IMR-90 (cell line): ENCODE results near the gene EGFR. TPM values are rescaled to one million over a fixed set of nuclear protein-coding genes. Genes with fewer than 3 reads are reported as not detected.

ENCODE experiments used
- ATAC-seq: fragments of 200-7000 bp; cut with Tn5 transposase; 2 replicates; pipeline ENCODE4 v1.9.1; 2020; ENCODE audit warnings: low read depth, mild to moderate bottlenecking, moderate library complexity
- BruUV-seq: library from RNA; stranded (reverse); fragments of 400-500 nt; replicated peaks from 2 replicates; lab custom pipeline; 2021; lab: Mats Ljungman, UMichigan
- CTCF ChIA-PET: fragments of 300-600 bp; formaldehyde crosslinking; extraction: SDS; loops from one replicate; lab custom pipeline; 2021; ENCODE audit warnings: antibody characterized with exemption; lab: Yijun Ruan, JAX
- POLR2A ChIA-PET: fragments of 300-600 bp; sonication (Branson Sonifier 250); formaldehyde crosslinking; loops from one replicate; lab custom pipeline; 2022; ENCODE audit warnings: antibody characterized with exemption; ENCODE audit not compliant: unreplicated experiment; lab: Charles Lee
- DNase-seq: peaks from one replicate; pipeline ENCODE4 v3.0.0; 2013
- H2AFZ ChIP-seq: replicated peaks from 2 replicates; pipeline ENCODE3; 2013; ENCODE audit warnings: low read length, mild to moderate bottlenecking; ENCODE audit not compliant: poor library complexity
- H2AK5ac ChIP-seq: 2 replicates; pipeline ENCODE4 v1.6.1; 2013; ENCODE audit warnings: low read depth, low read length, inconsistent platforms
- H2AK9ac ChIP-seq: replicated peaks from 2 replicates; pipeline ENCODE3; 2013; ENCODE audit warnings: mild to moderate bottlenecking, low read depth, low read length, moderate library complexity; ENCODE audit not compliant: poor library complexity
- H2BK120ac ChIP-seq: 2 replicates; pipeline ENCODE4 v1.6.1; 2013; ENCODE audit warnings: low read depth, low read length, inconsistent platforms
- H2BK15ac ChIP-seq: 3 replicates; pipeline ENCODE4 v1.6.1; 2013; ENCODE audit warnings: low read depth, low read length, inconsistent platforms
- H2BK20ac ChIP-seq: 2 replicates; pipeline ENCODE4 v1.6.1; 2013; ENCODE audit warnings: low read depth, mild to moderate bottlenecking, inconsistent platforms, low read length, moderate library complexity
- H2BK5ac ChIP-seq: 2 replicates; pipeline ENCODE4 v1.6.1; 2013; ENCODE audit warnings: mild to moderate bottlenecking, low read depth, low read length, inconsistent platforms; ENCODE audit not compliant: poor library complexity, severe bottlenecking
- H3K14ac ChIP-seq: replicated peaks from 2 replicates; pipeline ENCODE4 v1.6.1; 2013; ENCODE audit warnings: low read depth, low read length, inconsistent platforms
- H3K18ac ChIP-seq: 2 replicates; pipeline ENCODE4 v1.6.1; 2013; ENCODE audit warnings: low read depth, low read length, control low read depth
- H3K23ac ChIP-seq: 2 replicates; pipeline ENCODE4 v1.6.1; 2013; ENCODE audit warnings: low read depth, low read length, inconsistent platforms
- H3K27ac ChIP-seq: 2 replicates; pipeline ENCODE4 v1.5.1; 2013; ENCODE audit warnings: mild to moderate bottlenecking, control low read depth, low read length; ENCODE audit not compliant: insufficient read depth
- H3K27me3 ChIP-seq: 2 replicates; pipeline ENCODE4 v1.6.1; 2013; ENCODE audit warnings: low read length; ENCODE audit not compliant: control insufficient read depth, insufficient read depth
- H3K36me3 ChIP-seq: 2 replicates; pipeline ENCODE4 v1.6.1; 2013; ENCODE audit warnings: low read length, mixed read lengths; ENCODE audit not compliant: control insufficient read depth, insufficient read depth
- H3K4ac ChIP-seq: 2 replicates; pipeline ENCODE4 v1.6.1; 2013; ENCODE audit warnings: low read depth, low read length, inconsistent platforms
- H3K4me1 ChIP-seq: 2 replicates; pipeline ENCODE4 v1.6.1; 2013; ENCODE audit warnings: low read length, mixed read lengths; ENCODE audit not compliant: control insufficient read depth, insufficient read depth
- H3K4me2 ChIP-seq: 2 replicates; pipeline ENCODE4 v1.6.1; 2013; ENCODE audit warnings: low read depth, mild to moderate bottlenecking, control low read depth, low read length, moderate library complexity
- H3K4me3 ChIP-seq: 2 replicates; pipeline ENCODE4 v1.5.1; 2013; ENCODE audit warnings: low read depth, mild to moderate bottlenecking, control low read depth, low read length, moderate library complexity; ENCODE audit not compliant: insufficient read depth
- H3K56ac ChIP-seq: 2 replicates; pipeline ENCODE4 v1.6.1; 2013; ENCODE audit warnings: low read length, inconsistent platforms; ENCODE audit not compliant: insufficient read depth; ENCODE audit errors: extremely low read depth
- H3K79me1 ChIP-seq, 2 experiments: 2 replicates each; pipeline ENCODE4 v1.6.1; 2013; ENCODE audit warnings: low read length in 2 of 2, inconsistent platforms in 1 of 2, low read depth in 1 of 2
- H3K9ac ChIP-seq: 2 replicates; pipeline ENCODE4 v1.6.1; 2013; ENCODE audit warnings: low read depth, low read length, control low read depth
- H3K9me1 ChIP-seq: 2 replicates; pipeline ENCODE4 v1.6.1; 2013; ENCODE audit warnings: low read length, inconsistent platforms; ENCODE audit not compliant: insufficient read depth
- H3K9me3 ChIP-seq: 2 replicates; pipeline ENCODE4 v1.6.1; 2013; ENCODE audit warnings: low read length; ENCODE audit not compliant: control insufficient read depth, insufficient read depth
- H4K20me1 ChIP-seq: 2 replicates; pipeline ENCODE4 v1.6.1; 2013; ENCODE audit warnings: low read length, inconsistent platforms; ENCODE audit not compliant: insufficient read depth
- H4K5ac ChIP-seq: 2 replicates; pipeline ENCODE4 v1.6.1; 2013; ENCODE audit warnings: mild to moderate bottlenecking, low read depth, low read length, control low read depth
- H4K8ac ChIP-seq, 2 experiments: 2 replicates each; pipeline ENCODE4 v1.6.1; 2013; ENCODE audit warnings: low read depth in 2 of 2, low read length in 2 of 2, control low read depth in 1 of 2, inconsistent platforms in 1 of 2
- H4K91ac ChIP-seq: 2 replicates; pipeline ENCODE4 v1.6.1; 2013; ENCODE audit warnings: low read depth, low read length, inconsistent platforms; ENCODE audit not compliant: insufficient read depth
- BHLHE40 ChIP-seq: fragments of 150-350 bp; IDR thresholded peaks from 2 replicates; pipeline ENCODE4 v1.6.1; 2016; ENCODE audit warnings: mild to moderate bottlenecking, low read depth, low read length
- CEBPB ChIP-seq: IDR thresholded peaks from 2 replicates; pipeline ENCODE4 v1.6.1; 2012; ENCODE audit warnings: low read depth, low read length, improper control_type of control experiment
- CHD1 ChIP-seq: IDR thresholded peaks from 2 replicates; pipeline ENCODE4 v1.6.1; 2012; ENCODE audit warnings: low read depth, low read length, improper control_type of control experiment
- ELK1 ChIP-seq: fragments of 150-350 bp; IDR thresholded peaks from 2 replicates; pipeline ENCODE4 v1.6.1; 2016; ENCODE audit warnings: low read depth, mild to moderate bottlenecking, low read length, moderate library complexity, borderline replicate concordance
- FOS ChIP-seq: fragments of 150-350 bp; IDR thresholded peaks from 2 replicates; pipeline ENCODE4 v1.6.1; 2016; ENCODE audit warnings: low read depth, low read length
- MAFK ChIP-seq: IDR thresholded peaks from 2 replicates; pipeline ENCODE4 v1.6.1; 2012; ENCODE audit warnings: low read depth, low read length, improper control_type of control experiment
- MXI1 ChIP-seq: IDR thresholded peaks from 2 replicates; pipeline ENCODE4 v1.6.1; 2012; ENCODE audit warnings: low read depth, mild to moderate bottlenecking, low read length, moderate library complexity, borderline replicate concordance
- POLR2A ChIP-seq: IDR thresholded peaks from 2 replicates; pipeline ENCODE4 v1.6.1; 2012; ENCODE audit warnings: mild to moderate bottlenecking, low read depth, low read length
- RAD21 ChIP-seq: IDR thresholded peaks from 2 replicates; pipeline ENCODE4 v1.6.1; 2012; ENCODE audit warnings: low read length, improper control_type of control experiment
- RFX5 ChIP-seq: IDR thresholded peaks from 2 replicates; pipeline ENCODE4 v1.8.0; 2012; ENCODE audit warnings: low read depth, mild to moderate bottlenecking, low read length, moderate library complexity
- SMC3 ChIP-seq: fragments of 150-350 bp; IDR thresholded peaks from 2 replicates; pipeline ENCODE4 v1.6.1; 2016; ENCODE audit warnings: low read depth, mild to moderate bottlenecking, antibody characterized with exemption, low read length, moderate library complexity
- WGBS, 2 experiments: methylation state at CpG; one replicate each; pipeline versions ENCODE4 v1.1.5 to v1.1.7; 2013; ENCODE audit warnings: missing lambda C conversion rate in 2 of 2; ENCODE audit not compliant: insufficient read length in 1 of 2; ENCODE audit errors: extremely low coverage in 2 of 2; 5-methylcytosine and 5-hydroxymethylcytosine counted together
- dilution Hi-C: fragments of 300-500 bp; cut with HindIII; formaldehyde crosslinking; loops from one replicate; pipeline ENCODE4 v1.14.3; 2018; ENCODE audit warnings: low sequenced_read_pairs; ENCODE audit not compliant: unreplicated experiment
- in situ Hi-C: fragments of 300-500 bp; cut with MboI; formaldehyde crosslinking; loops from 3 replicates; pipeline ENCODE4 v1.14.3; 2019; ENCODE audit warnings: low sequenced_read_pairs, inconsistent platforms, mixed read lengths
- intact Hi-C: fragments of 100-400 bp; cut with micrococcal nuclease; formaldehyde crosslinking; loops from 2 replicates; pipeline ENCODE4 v1.10.0; 2022
- polyA plus RNA-seq, 3 experiments: library from polyadenylated mRNA; depleted of rRNA; stranded (reverse); fragments of >200 nt; gene quantifications; 2 replicates each; pipeline ENCODE4 v1.2.3, GENCODE V29; 2012; ENCODE audit warnings: low replicate concordance in 1 of 3
- total RNA-seq: library from RNA; depleted of rRNA; stranded (reverse); fragments of >200 nt; gene quantifications from 2 replicates; pipeline ENCODE4 v1.2.3, GENCODE V29; 2012
- TF ChIP-seq, protein P1 (sequence below): fragments of 150-350 bp; IDR thresholded peaks from 2 replicates; pipeline ENCODE4 v1.6.1; 2017; ENCODE audit warnings: mild to moderate bottlenecking, antibody characterized with exemption, low read length, low read depth

EGFR gene
- total and polyA plus RNA-seq, 2 of the 4 experiments (the other 2 are of a cell fraction): 36.9 to 60.4 TPM

DNA sequence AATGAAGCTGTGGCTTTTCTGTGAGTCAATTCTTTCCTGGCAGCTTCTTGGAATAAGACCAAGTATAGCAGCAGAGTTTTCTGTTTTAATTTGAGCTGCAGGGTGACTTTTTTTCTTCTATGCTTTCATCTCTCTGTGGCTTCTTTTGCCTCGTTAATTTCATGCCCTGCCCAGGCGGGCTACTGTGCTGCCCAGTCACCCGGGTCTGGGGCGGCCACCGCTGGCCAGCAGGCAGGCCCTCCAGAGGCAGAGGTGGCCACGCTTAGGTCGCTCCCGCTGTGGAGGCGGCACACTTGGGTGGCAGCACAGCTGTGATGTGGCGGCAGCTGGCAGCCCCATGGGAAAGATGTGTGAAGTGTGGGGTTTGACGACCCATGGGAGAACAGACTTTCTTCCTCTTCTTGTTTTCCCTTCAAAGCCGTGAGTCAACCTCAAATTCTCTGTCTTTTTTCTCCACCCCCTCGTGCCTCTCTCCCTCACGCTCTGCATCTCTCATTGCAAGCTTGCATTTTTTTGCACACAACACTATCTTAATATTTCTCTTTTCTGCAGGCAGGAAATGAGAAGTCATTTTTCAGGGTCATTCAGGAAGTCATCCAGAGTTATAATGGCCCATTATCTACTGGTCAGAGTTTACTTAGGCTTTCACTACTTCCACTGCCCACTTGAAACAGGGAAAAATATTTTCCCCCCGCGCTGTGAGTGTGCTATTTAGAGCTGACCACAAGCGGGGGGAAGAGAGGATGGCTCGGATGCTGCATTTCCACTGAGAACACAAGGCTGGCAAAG, 67.8 kb downstream of the EGFR start:
- Histone ChIP-seq H4K5ac (peak overlapping the region; percentile 82), H2AK9ac (peak overlapping the region; percentile 88), H3K27ac (peak overlapping the region; percentile 99), H3K9me1 (peaks cover 39% of the 10 kb centered on the region), H3K4me3 (peak overlapping the region; percentile 41), H3K36me3 (peaks cover 5% of the 10 kb centered on the region), H2BK5ac (peak overlapping the region; percentile 99), H3K9ac (peak overlapping the region; percentile 62), H3K56ac (peak overlapping the region; percentile 35; the same call in 1 of the 2 replicates), H3K4ac (peak overlapping the region; percentile 92), H2BK120ac (peak overlapping the region; percentile 87), H3K9me3 (no peaks in the 10 kb centered on the region), H3K27me3 (no peaks in the 10 kb centered on the region), H3K18ac (peak overlapping the region; percentile 75; the same call in 1 of the 2 replicates), H3K23ac (peak overlapping the region; percentile 83; the same call in 1 of the 2 replicates), H2BK15ac (no peak overlapping the region), H3K14ac (0 out of 2 replicates have a peak overlapping the region, but pooled peaks have one; percentile 32), H3K4me2 (peak overlapping the region; percentile 90), H4K91ac (peak overlapping the region; percentile 85), H2BK20ac (0 out of 2 replicates have a peak overlapping the region, but pooled peaks have one; percentile 52), H3K4me1 (peaks cover 40% of the 10 kb centered on the region), H3K79me1 (peaks cover 55 to 88% of the 10 kb centered on the region in 2 experiments), H4K20me1 (peaks cover 19% of the 10 kb centered on the region; the same call in 1 of the 2 replicates), H2AK5ac (peak overlapping the region; percentile 76), H2AFZ (peak overlapping the region; percentile 73), H4K8ac (peak overlapping the region; percentile 21 to 77; a peak in 3 of 4 replicates)
- in situ Hi-C loops (no loop called here), dilution Hi-C loops (no loop called here), intact Hi-C loops (loop anchor here (1.0 kb wide), 1 partner anchor 47 kb away; no protein-coding TSS in a partner anchor)
- ChIA-PET POLR2A (interaction anchor here (0.6 to 1.5 kb wide), 4 partner anchors 11 to 362 kb away, joined by 3 to 15 read pairs (median 4); no protein-coding TSS in a partner anchor), CTCF (interaction anchor here (0.5 to 1.6 kb wide), 4 partner anchors 46 to 250 kb away, joined by 3 to 6 read pairs (median 4); no protein-coding TSS in a partner anchor)
- 0% methylated on average over 4 of the region's 18 CpGs; no CpG with 5 or more reads in 1 of the 2 experiments for WGBS, 2 experiments
- no TSS peak for BruUV-seq
- DNase-seq (peak; percentile 90), ATAC-seq (peak; percentile 79)
- no peak for TF ChIP-seq CHD1
- TF ChIP-seq POLR2A: no peak
- TF ChIP-seq FOS: peak; percentile 47; the same call in 1 of the 2 replicates
- TF ChIP-seq MAFK: peak; percentile 94
- TF ChIP-seq ELK1: no peak
- TF ChIP-seq RFX5: no peak
- peak; percentile 9; the same call in 1 of the 2 replicates for TF ChIP-seq SMC3
- peak; percentile 70; the same call in 1 of the 2 replicates for TF ChIP-seq BHLHE40
- TF ChIP-seq CEBPB: no peak
- TF ChIP-seq MXI1: 0 out of 2 replicates have a peak, but pooled peaks have one; percentile 38
- TF ChIP-seq, protein P1, sequence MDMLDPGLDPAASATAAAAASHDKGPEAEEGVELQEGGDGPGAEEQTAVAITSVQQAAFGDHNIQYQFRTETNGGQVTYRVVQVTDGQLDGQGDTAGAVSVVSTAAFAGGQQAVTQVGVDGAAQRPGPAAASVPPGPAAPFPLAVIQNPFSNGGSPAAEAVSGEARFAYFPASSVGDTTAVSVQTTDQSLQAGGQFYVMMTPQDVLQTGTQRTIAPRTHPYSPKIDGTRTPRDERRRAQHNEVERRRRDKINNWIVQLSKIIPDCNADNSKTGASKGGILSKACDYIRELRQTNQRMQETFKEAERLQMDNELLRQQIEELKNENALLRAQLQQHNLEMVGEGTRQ: no peak; the same call in 1 of the 2 replicates
- 0 out of 2 replicates have a peak, but pooled peaks have one; percentile 7 for TF ChIP-seq RAD21
